Stimulated activated CD8-positive, alpha-beta memory T cell treated with anti-CD3 and anti-CD28 coated beads, Interleukin-15, amount 100 ng/mL, for 1 hour (primary cell): ENCODE measurements around the gene HERPUD2.
"Not testable (repeated sequence)": the region's sequence is repeated elsewhere in the genome, so short reads cannot be mapped to it uniquely, and the experiment has no call there.

Experiments used
- DNase-seq: peaks from one replicate; pipeline ENCODE4 v3.0.0-alpha.2; 2020; ENCODE audit warnings: low read depth

The HERPUD2 gene

GRCh38 chr7:35714407-35714806 lies 19.5 kb upstream of the HERPUD2 start:
- DNase-seq, result no peak

GRCh38 chr7:35712563-35713226 lies 17.8 kb upstream of the HERPUD2 start:
- DNase-seq, result no peak

GRCh38 chr7:35707422-35707821 lies 12.5 kb upstream of the HERPUD2 start:
- no peak for DNase-seq

GRCh38 chr7:35705932-35706461 lies 11.1 kb upstream of the HERPUD2 start:
- DNase-seq, result no peak

- no peak for DNase-seq
These were observed 9.3 kb upstream of the HERPUD2 start for GRCh38 chr7:35704261-35704660.

GRCh38 chr7:35702541-35702940 lies 7.6 kb upstream of the HERPUD2 start:
- no peak for DNase-seq

- DNase-seq, result no peak
These were observed 6.5 kb upstream of the HERPUD2 start for GRCh38 chr7:35701287-35701900.

GRCh38 chr7:35700865-35701264 lies 5.9 kb upstream of the HERPUD2 start:
- no peak for DNase-seq

GRCh38 chr7:35700333-35700732 lies 5.4 kb upstream of the HERPUD2 start:
- DNase-seq, result no peak

GRCh38 chr7:35699796-35700305 lies 4.9 kb upstream of the HERPUD2 start:
- no peak for DNase-seq

GRCh38 chr7:35698382-35698781 lies 3.4 kb upstream of the HERPUD2 start:
- DNase-seq, result not testable (repeated sequence)

GRCh38 chr7:35697414-35698175 lies 2.7 kb upstream of the HERPUD2 start:
- DNase-seq, result no peak

GRCh38 chr7:35695987-35696386 lies 1.1 kb upstream of the HERPUD2 start:
- no peak for DNase-seq

GRCh38 chr7:35695473-35695850 lies 527 bp upstream of the HERPUD2 start:
- no peak for DNase-seq

GRCh38 chr7:35694161-35694783 lies 663 bp downstream of the HERPUD2 start:
- no peak for DNase-seq

GRCh38 chr7:35691827-35692307 lies 3.1 kb downstream of the HERPUD2 start:
- no peak for DNase-seq

GRCh38 chr7:35691366-35691765 lies 3.6 kb downstream of the HERPUD2 start:
- no peak for DNase-seq

GRCh38 chr7:35690614-35691013 lies 4.3 kb downstream of the HERPUD2 start:
- not testable (repeated sequence) for DNase-seq

- no peak for DNase-seq
These were observed 9.2 kb downstream of the HERPUD2 start for GRCh38 chr7:35685781-35686180.

- no peak for DNase-seq
These were observed 13.5 kb downstream of the HERPUD2 start for GRCh38 chr7:35681231-35682029.

GRCh38 chr7:35680403-35681013 lies 14.4 kb downstream of the HERPUD2 start:
- no peak for DNase-seq
